ENCODE data around the gene PARP2. TPM values are rescaled to one million over a fixed set of nuclear protein-coding genes. Genes with fewer than 3 reads are reported as not detected.

PARP2 gene
- total and polyA plus RNA-seq, 8 donors, result 18.0 to 68.4 (median 59.0) TPM

DNA sequence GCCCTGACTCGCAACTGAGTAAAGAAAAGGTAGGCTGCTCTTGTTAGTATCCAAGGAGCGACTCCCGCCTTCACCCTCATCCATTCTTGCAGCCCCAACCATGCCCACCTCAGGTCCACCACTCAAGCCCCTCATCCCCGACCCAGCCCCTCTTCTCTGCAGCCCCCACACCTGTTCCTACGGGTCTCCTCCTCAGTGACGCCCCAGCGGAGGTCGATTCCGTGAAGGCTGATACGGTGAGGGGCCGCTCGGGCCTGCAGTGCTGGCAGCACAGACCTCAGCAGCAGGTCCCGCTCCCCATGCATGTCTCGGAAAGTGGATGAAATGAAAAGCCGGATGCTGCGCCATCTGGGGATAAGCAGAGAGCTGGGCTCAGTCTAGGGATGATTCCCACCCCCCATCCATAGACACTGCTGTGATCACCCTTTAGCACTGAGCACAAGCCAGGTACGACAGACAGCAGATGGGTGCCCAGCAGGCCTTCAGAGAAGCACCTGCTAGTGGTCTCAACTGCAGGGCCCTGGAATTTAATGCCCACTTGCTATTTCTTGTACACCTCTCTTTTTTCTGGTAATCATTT lies 42.9 kb downstream of the PARP2 start:
- peaks cover 16 to 100% of the 10 kb centered on the region in 2 donors for H3K36me3 ChIP-seq
- intact Hi-C loops (cut with DNase I), result no loop called here

DNA sequence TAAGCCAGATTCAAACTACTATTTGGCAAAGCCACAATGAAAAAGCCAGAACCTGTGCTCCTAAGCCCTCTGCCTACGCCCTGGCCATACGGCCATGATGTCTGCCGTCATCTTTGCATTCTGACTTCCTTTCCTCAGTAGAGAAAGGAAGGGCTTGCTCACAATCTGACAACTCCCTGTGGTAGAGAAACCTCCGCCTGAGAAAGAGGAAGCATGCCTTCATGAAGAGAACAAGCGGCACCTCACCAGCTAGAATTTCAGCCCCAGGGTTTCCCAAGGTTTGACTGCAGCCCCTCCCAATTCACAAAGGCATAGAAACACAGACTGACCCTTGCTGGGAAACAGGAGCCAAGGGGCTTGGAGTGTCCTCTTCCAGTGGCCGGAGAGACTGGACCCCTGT lies 44.1 kb downstream of the PARP2 start:
- peak; percentile 34 for ATAC-seq
- intact Hi-C loops (cut with DNase I), result no loop called here
- TF ChIP-seq, protein P1, sequence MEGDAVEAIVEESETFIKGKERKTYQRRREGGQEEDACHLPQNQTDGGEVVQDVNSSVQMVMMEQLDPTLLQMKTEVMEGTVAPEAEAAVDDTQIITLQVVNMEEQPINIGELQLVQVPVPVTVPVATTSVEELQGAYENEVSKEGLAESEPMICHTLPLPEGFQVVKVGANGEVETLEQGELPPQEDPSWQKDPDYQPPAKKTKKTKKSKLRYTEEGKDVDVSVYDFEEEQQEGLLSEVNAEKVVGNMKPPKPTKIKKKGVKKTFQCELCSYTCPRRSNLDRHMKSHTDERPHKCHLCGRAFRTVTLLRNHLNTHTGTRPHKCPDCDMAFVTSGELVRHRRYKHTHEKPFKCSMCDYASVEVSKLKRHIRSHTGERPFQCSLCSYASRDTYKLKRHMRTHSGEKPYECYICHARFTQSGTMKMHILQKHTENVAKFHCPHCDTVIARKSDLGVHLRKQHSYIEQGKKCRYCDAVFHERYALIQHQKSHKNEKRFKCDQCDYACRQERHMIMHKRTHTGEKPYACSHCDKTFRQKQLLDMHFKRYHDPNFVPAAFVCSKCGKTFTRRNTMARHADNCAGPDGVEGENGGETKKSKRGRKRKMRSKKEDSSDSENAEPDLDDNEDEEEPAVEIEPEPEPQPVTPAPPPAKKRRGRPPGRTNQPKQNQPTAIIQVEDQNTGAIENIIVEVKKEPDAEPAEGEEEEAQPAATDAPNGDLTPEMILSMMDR (IDR thresholded peaks at IDR 0.05), result no peak

More for the DNA sequence above, 42.9 kb downstream of the PARP2 start:
- ATAC-seq (no peak), DNase-seq (no peak)
- Histone ChIP-seq H3K4me3 (no peak overlapping the region), H3K27ac (no peak overlapping the region), H3K9me3 (no peaks in the 10 kb centered on the region), H3K27me3 (no peaks in the 10 kb centered on the region), H3K4me1 (peaks cover 0 to 5% of the 10 kb centered on the region in 2 donors)
- TF ChIP-seq, protein P1 (IDR thresholded peaks at IDR 0.05), result no peak

DNA sequence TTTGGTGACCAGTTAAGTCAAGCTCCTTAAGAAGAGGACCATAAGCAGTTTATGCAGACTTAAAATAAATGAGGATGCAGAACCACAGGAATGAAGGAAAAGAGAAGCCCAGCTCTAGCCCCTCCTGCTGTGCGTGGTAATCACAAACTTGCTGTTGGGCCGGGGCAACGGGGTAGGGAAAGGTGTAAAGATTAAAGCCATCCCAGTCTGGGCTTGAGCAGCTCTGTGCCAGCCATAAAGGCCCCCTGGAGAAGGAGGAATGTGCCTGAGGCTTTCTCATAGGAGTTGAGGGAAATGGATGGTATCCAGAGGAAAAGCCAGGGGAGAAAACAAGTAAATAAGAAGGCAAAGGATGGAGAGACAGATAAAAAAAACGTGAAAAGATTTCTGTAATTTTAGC lies 44.7 kb downstream of the PARP2 start:
- intact Hi-C loops (cut with DNase I), result no loop called here
- H3K27ac ChIP-seq, result peak overlapping the region in 1 of 2 donors; percentile 13
- DNase-seq (no peak), ATAC-seq (no peak)
- TF ChIP-seq, protein P1 (IDR thresholded peaks at IDR 0.05), result no peak
- no peaks in the 10 kb centered on the region for H3K27me3 ChIP-seq
- no peaks in the 10 kb centered on the region for H3K9me3 ChIP-seq
- H3K4me1 ChIP-seq, result peaks cover 0 to 5% of the 10 kb centered on the region in 2 donors
- H3K36me3 ChIP-seq, result peaks cover 16 to 100% of the 10 kb centered on the region in 2 donors
- H3K4me3 ChIP-seq, result no peak overlapping the region

More for the DNA sequence above, 44.1 kb downstream of the PARP2 start:
- peaks cover 16 to 100% of the 10 kb centered on the region in 2 donors for H3K36me3 ChIP-seq
- no peaks in the 10 kb centered on the region for H3K9me3 ChIP-seq
- peaks cover 0 to 5% of the 10 kb centered on the region in 2 donors for H3K4me1 ChIP-seq
- H3K27ac ChIP-seq, result peak overlapping the region in 1 of 2 donors; percentile 13
- no peak for DNase-seq
- no peak overlapping the region for H3K4me3 ChIP-seq
- no peaks in the 10 kb centered on the region for H3K27me3 ChIP-seq

DNA sequence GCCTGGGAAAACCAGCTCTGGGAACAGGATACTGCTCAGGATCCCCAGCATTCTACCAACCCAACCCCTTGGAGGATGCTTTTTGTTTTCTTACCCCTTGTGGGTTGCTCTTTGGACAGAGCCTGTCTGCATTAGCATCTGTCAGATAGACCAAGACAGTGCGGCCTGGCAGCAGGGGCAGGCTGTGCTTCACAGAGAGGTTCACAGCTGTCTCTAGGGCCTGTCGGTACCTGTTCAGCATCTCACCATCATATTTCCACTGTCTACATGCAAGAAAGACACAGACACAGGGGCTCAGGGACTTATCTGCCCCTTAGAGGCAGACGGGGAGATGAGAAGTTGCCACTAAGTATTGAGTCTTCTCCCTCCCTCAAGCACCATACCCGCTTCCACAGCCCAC lies 48.1 kb downstream of the PARP2 start:
- Histone ChIP-seq H3K27me3 (no peaks in the 10 kb centered on the region), H3K27ac (no peak overlapping the region), H3K36me3 (peaks cover 7 to 100% of the 10 kb centered on the region in 2 donors), H3K9me3 (no peaks in the 10 kb centered on the region), H3K4me3 (no peak overlapping the region), H3K4me1 (peaks cover 0 to 5% of the 10 kb centered on the region in 2 donors)
- intact Hi-C loops (cut with DNase I), result no loop called here
- DNase-seq (no peak), ATAC-seq (no peak)
- TF ChIP-seq, protein P1 (IDR thresholded peaks at IDR 0.05), result no peak

DNA sequence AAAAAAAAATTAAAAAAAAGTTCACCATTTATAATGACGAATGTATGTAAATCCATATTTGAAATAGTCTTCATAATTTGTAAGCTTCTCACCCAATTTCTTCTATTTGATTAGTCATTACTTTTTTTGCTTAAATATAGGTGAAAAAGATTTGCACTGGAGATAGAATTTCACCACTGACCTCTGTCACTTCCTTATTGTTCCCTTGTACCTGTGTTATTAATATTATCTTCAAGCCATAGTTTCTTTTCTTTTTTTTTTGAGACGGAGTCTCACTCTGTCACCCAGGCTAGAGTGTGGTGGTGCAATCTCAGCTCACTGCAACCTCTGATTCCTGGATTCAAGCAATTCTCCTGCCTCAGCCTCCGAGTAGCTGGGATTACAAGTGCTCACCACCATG lies 54.1 kb downstream of the PARP2 start:
- no peak overlapping the region for H3K27ac ChIP-seq

More for the DNA sequence above, 54.1 kb downstream of the PARP2 start:
- TF ChIP-seq, protein P1 (IDR thresholded peaks at IDR 0.05), result no peak
- no peaks in the 10 kb centered on the region for H3K27me3 ChIP-seq
- peaks cover 0 to 6% of the 10 kb centered on the region in 2 donors for H3K4me1 ChIP-seq
- intact Hi-C loops (cut with DNase I), result no loop called here
- H3K9me3 ChIP-seq, result no peaks in the 10 kb centered on the region
- ATAC-seq (no peak), DNase-seq (no peak)
- H3K36me3 ChIP-seq, result peaks cover 0 to 100% of the 10 kb centered on the region in 2 donors
- H3K4me3 ChIP-seq, result no peak overlapping the region

Data from left lung (tissue), 10 donors.